HG03060 (cell line): ENCODE results near the gene HTN1.
A peak's percentile ranks its signal among the peaks of the same experiment; 100 is the strongest.
"Not testable (repeated sequence)": the region's sequence is repeated elsewhere in the genome, so short reads cannot be mapped to it uniquely, and the experiment has no call there.

Source experiments
- ATAC-seq: cut with Tn5 transposase; IDR thresholded peaks from one replicate; pipeline ENCODE4 v1.9.1; 2021; ENCODE audit warnings: low read depth, moderate number of reproducible peaks; ENCODE audit not compliant: unreplicated experiment

HTN1 gene

GRCh38 chr4:70050138-70050537 is at the start of gene HTN1:
HTN1 (plus strand) TSS chr4:70050438; CDS start chr4:70053077, 2,639 bp downstream.
- not testable (repeated sequence) for ATAC-seq

GRCh38 chr4:70000711-70001110 is 49.5 kb upstream of the HTN1 start:
- no peak for ATAC-seq

DNA sequence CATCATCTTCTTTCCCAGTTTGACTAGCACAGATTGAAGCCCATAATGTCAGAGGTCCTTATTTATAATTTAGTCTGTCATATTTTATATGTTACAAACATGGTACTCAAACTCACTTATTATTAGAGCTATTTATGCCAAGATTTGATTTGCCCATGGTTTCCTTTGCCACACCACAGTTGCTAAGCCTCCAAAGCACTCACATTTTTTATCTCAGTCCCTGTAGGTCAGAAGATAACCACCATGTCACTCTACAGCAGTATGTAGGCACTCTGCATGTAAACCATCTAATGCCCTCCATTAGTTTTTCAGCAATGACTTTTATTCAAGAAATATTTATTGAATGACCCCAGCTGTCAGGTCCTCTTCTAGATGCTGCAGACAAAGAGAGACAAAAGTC is 47.7 kb upstream of the HTN1 start:
- ATAC-seq: no peak

DNA sequence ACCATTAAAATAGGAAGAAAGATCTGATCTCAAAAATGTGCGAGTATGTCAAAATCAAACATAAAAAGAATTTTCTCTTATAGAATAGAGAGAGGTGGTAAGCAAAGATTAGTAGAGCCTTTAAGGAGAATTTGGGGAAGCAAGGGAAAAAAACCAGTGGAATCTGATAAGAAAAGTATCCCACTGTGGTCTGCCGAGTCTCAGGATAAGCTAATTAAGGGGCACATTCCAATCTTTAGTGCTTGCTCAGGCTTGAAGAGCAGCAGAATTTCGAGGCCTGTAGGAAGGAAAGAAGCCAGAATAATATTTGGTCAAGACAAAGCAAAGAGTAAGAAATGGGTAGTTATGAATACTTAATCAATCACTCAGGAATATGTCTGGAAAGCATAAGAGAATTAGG is 41.5 kb upstream of the HTN1 start:
- no peak for ATAC-seq

DNA sequence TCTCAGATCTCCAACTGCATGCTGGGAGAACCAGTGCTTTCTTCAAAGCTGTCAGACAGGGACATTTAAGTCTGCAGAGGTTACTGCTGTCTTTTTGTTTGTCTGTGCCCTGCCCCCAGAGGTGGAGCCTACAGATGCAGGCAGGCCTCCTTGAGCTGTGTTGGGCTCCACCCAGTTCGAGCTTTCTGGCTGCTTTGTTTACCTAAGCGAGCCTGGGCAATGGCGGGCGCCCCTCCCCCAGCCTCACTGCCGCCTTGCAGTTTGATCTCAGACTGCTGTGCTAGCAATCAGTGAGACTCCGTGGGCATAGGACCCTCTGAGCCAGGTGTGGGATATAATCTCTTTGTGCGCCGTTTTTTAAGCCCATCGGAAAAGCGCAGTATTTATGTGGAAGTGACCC is 31.2 kb upstream of the HTN1 start:
- ATAC-seq: not testable (repeated sequence)

GRCh38 chr4:70023218-70023617 is 27.0 kb upstream of the HTN1 start:
- no peak for ATAC-seq

GRCh38 chr4:70027011-70027410 is 23.2 kb upstream of the HTN1 start:
- no peak for ATAC-seq

DNA sequence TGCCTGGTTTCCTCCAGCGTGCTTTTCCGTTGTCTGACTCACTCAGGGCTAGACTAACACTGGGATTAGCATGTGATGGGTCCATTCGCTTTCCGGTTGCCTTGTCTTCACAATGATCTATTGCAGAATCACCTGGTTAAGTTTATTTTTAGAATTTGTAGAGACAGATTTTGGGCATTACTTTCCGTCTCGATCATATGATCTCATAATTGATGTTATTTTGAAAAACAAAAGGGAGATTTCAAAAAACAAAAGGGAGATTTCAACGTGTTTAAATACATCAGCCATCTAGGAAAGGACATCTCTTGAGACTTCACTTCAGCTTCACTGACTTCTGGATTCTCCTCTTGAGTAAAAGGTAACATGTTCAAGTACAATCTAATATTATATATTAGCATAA is 22.1 kb upstream of the HTN1 start, which contains the start of gene HTN3:
HTN3 (plus strand) TSS at position 301 of the 400 bp plus-strand sequence. CDS start 2,282 bp downstream, outside the sequence.
- not testable (repeated sequence) for ATAC-seq

DNA sequence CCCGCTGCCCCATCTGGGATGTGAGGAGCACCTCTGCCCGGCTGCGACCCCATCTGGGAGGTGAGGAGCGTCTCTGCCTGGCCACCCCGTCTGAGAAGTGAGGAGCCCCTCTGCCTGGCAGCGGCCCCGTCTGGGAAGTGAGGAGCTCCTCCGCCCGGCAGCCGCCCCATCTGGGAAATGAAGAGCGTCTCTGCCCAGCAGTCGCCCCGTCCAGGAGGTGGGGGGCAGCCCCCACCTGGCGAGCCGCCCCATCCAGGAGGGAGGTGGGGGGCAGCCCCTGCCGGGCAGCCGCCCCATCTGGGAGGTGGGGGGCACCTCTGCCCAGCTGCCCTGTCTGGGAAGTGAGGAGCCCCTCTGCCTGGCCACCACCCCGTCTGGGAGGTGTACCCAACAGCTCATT is 12.7 kb upstream of the HTN1 start:
- not testable (repeated sequence) for ATAC-seq

GRCh38 chr4:70039928-70040327 is 10.3 kb upstream of the HTN1 start:
- not testable (repeated sequence) for ATAC-seq

DNA sequence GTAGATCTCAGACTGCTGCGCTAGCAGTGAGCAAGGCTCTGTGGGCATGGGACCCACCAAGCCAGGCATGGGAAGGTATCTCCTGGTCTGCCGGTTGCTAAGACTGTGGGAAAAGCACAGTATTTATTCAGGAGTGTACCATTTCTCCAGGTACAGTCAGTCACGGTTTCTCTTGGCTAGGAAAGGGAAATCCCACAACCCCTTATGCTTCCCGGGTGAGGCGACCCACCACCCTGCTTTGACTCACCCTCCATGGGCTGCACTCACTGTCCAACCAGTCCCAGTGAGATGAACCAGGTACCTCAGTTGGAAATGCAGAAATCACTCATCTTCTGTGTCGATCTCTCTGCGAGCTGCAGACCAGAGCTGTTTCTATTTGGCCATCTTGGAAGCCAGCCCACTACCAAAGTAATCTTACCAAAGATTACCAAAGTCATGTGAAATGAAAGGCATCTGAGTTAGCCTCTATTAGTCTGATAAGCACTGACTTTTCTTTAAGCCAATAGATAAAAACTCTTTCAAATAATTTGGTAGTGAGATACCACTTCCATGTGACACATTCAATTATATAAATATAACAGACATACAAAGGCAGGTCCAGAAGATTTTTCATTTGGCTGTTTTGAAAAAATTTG is 8.5 kb upstream of the HTN1 start:
- no peak for ATAC-seq

- not testable (repeated sequence) for ATAC-seq
These were observed 6.3 kb downstream of the HTN1 start for GRCh38 chr4:70056534-70056933.

DNA sequence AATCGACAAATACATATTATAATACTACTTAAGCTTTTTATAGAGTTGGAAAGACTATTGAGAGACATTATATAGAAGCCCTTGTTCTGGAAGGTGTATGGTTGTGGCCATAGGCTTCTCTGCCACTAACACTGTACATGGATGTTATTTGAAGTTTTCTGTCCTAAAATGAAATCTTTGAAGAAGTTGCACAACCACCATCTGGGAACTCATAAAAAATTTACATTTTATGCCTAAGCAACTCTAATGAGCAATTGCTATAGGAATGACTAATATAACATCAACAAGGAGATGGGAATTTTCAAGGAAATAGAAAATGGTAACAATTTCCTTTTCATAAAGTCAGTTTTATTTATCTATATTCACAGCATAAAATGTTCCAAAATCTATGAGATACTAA is 7.4 kb downstream of the HTN1 start:
- ATAC-seq: no peak

DNA sequence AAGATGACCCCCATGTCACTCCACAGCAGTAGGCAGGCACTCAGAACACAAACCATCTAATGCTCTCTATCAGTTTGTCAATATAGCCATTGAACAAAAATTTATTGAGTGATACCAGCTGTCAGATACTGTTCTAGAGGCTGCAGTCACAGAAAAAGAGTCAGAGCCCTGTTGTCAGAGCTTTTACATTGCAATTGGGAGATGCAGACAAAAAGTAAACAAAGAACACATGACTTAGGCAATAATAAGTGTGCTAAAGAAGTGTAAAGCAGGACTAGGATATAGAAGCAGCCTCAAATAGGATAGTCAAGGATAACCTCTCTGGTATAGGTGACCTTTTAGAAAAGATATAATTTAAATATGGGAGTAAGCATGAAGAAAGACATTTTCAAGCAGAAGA is 8.9 kb downstream of the HTN1 start:
- no peak for ATAC-seq

GRCh38 chr4:70062000-70062399 is 11.8 kb downstream of the HTN1 start:
- ATAC-seq: peak; percentile 80

DNA sequence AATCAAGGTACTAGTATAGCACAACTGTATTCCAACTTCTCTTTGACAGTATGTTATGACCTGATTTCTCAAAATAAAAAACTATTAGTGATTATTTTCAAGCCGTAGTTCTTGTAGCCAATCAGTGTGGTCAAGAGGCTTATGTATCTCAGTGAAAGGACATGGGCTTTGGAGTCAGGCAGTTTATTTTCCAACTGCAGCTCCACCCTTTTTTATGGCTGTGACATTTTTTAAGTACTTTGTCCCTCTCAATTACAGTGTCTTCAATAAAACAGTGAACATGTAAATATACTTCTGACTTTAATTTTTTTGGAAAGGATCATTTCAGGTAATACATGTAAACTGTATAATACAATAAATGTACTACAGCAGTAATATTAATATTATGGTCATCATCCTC is 30.0 kb downstream of the HTN1 start:
- no peak for ATAC-seq

DNA sequence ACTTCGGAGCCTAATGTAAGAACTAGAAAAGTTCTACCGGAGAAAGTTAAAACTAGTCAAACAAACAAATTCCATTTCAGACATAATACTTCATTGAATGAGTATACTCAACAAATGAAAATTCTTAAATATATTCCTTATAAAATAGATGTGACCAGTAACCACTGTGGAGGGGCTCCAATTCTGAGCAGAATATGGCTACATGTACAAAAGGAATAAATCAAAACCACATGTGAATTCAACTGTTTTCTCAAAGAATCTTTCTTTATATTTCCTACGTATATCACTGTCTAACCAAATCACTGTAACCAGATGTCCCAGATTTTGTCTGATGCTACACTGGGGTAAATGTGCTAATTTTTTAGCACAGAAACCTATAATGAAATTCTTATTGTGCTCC is 49.0 kb downstream of the HTN1 start:
- ATAC-seq: no peak
